ENCODE data around the gene TCIRG1.

Gene TCIRG1

GRCh38 chr11:68096962-68097361, 58.1 kb downstream of the TCIRG1 start:
- no peak for DNase-seq

GRCh38 chr11:68099057-68099456, 60.2 kb downstream of the TCIRG1 start:
- no peak for DNase-seq

GRCh38 chr11:68099474-68100405, 60.9 kb downstream of the TCIRG1 start:
- DNase-seq: no peak

Measured in inflammatory macrophage treated with lipopolysaccharide for 4 hours (primary cell).